GM19438 (cell line): Measurements from ENCODE around the gene PHB1.
"Not testable (repeated sequence)": the region's sequence is repeated elsewhere in the genome, so short reads cannot be mapped to it uniquely, and the experiment has no call there.

Experiments used
- ATAC-seq: cut with Tn5 transposase; IDR thresholded peaks from one replicate; pipeline ENCODE4 v1.9.1; 2021; ENCODE audit warnings: low read depth; ENCODE audit not compliant: unreplicated experiment

Gene PHB1

DNA sequence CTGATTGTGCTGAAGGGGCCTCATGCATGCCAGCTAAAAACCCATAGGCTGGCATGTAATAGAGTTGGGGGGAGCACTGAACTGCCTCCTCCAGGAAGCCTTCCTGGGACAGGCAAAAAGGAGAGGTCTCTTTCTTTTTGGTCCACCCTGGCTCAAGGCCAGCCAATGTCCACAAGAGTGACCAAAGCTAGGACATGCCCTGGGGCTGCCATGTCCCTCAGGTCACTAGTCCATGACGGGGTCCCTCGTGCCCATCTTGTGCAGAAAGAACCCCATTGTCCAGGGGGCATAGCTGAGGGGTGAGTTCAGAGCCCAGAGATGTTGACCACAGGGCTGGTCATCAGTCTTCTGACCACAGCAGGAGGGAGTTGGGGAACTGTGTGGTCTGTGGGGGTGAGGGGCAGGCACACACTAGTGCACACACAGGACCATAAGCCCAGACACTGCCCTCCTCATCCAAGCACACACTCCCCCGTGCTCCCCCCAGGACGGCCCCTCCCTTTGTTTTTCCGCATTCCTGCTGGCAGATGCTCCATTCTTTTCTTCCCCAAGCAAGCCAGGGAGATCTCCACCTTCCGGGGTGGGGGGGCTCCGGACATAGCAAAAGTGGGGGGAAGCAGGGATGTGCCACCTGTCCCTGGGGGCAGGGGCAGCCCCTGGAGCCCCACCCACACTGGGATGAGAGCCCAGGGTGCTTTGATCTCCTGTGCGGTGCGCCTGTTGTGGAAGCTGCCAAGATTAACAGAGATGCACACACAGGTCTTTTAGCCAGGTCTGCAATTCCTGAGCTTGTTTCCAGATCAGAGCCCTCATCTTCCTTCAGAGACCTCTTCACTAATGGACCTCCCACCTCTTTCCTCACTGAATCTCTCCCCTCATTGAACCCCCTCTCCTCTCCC lies 25.2 kb upstream of the PHB1 start:
- ATAC-seq, result no peak

GRCh38 chr17:49439305-49439672 lies 24.6 kb upstream of the PHB1 start:
- no peak for ATAC-seq

GRCh38 chr17:49438436-49439278 lies 24.0 kb upstream of the PHB1 start:
- no peak for ATAC-seq

- no peak for ATAC-seq
Measured at GRCh38 chr17:49437696-49438435, 23.2 kb upstream of the PHB1 start.

DNA sequence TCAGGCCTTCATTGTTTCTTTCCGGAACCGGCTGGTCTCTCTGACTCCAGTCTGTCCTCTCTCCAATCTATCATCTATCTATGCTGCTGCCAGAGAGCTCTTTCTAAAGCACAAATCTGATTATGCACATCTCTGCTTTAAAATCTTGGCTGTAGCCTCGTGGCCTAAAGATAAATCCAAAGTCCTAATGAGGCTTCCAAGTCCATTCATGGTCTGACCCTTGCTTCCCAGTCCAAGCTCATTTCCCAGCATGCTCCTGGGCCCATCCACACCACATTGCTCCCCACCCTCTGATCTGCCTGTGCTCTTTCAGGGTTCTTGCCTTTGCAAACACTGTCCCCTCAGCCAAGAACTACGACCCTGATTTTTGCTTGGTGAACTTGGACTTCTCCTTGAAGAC lies 21.5 kb upstream of the PHB1 start:
- ATAC-seq, result no peak

GRCh38 chr17:49435671-49436029 lies 21.0 kb upstream of the PHB1 start:
- ATAC-seq, result no peak

- ATAC-seq, result no peak
Measured at GRCh38 chr17:49434821-49435670, 20.4 kb upstream of the PHB1 start.

GRCh38 chr17:49433000-49433694 lies 18.5 kb upstream of the PHB1 start:
- ATAC-seq, result no peak

GRCh38 chr17:49431743-49432142 lies 17.1 kb upstream of the PHB1 start:
- no peak for ATAC-seq

DNA sequence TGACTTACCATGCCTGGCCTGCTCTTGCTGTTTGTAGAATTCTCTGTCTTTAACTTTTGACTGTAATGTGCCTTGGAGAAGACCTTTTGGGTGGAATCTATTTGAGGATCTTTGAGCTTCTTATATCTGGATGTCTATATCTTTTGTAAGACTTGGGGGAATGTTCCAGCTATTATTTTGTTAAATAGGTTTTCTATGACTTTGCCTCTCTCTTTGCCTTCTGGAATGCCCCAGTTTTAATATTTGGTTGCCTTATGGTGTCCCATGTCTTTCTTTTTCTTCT lies 10.3 kb upstream of the PHB1 start:
- no peak for ATAC-seq

- ATAC-seq, result not testable (repeated sequence)
Measured at GRCh38 chr17:49424276-49425003, 9.8 kb upstream of the PHB1 start.

GRCh38 chr17:49422714-49423113 lies 8.0 kb upstream of the PHB1 start:
- no peak for ATAC-seq

GRCh38 chr17:49419761-49420160 lies 5.1 kb upstream of the PHB1 start:
- ATAC-seq, result not testable (repeated sequence)

DNA sequence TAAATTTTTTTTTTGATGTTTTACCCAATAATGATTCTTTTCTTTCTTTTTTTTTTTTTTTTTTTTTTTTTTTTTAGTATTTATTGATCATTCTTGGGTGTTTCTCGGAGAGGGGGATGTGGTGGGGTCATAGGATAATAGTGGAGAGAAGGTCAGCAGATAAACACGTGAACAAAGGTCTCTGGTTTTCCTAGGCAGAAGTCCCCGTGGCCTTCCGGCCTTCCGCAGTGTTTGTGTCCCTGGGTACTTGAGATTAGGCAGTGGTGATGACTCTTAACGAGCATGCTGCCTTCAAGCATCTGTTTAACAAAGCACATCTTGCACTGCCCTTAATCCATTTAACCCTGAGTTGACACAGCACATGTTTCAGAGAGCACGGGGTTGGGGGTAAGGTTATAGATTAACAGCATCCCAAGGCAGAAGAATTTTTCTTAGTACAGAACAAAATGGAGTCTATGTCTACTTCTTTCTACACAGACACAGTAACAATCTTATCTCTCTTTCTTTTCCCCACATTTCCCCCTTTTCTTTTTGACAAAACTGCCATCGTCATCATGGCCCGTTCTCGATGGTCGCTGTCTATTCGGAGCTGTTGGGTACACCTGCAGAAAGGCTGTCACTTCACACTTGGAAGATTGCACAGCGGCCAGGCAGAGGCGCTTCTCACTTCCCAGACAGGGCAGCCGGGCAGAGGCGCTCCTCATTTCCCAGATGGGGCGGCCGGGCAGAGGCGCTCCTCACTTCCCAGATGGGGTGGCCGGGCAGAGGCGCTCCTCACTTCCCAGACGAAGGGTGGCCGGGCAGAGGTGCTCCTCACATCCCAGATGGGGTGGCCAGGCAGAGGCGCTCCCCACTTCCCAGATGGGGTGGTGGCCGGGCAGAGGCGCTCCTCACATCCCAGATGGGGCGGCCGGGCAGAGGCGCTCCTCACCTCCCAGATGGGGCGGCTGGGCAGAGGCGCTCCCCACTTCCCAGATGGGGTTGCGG lies 4.4 kb upstream of the PHB1 start:
- not testable (repeated sequence) for ATAC-seq

DNA sequence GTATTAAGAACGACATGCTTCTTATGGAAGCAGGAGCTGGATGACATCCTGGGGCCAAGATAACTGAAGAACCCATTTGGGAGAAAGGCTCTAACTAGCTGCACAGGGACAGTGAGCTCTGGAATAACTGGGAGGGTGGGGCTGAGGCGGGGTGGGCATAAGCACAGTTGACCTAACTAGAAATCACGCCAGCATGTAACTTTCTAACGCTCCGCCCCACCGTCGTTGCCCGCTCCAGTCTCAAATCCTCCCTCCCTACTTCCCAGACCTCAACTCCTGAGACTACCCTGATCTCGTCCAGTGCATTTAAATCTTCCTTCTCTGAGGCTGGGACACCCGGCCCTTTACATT lies 436 bp downstream of the PHB1 start:
- ATAC-seq, result no peak

GRCh38 chr17:49409066-49409465 lies 5.6 kb downstream of the PHB1 start:
- ATAC-seq, result no peak

- ATAC-seq, result no peak
Measured at GRCh38 chr17:49407981-49408501, 6.6 kb downstream of the PHB1 start.

DNA sequence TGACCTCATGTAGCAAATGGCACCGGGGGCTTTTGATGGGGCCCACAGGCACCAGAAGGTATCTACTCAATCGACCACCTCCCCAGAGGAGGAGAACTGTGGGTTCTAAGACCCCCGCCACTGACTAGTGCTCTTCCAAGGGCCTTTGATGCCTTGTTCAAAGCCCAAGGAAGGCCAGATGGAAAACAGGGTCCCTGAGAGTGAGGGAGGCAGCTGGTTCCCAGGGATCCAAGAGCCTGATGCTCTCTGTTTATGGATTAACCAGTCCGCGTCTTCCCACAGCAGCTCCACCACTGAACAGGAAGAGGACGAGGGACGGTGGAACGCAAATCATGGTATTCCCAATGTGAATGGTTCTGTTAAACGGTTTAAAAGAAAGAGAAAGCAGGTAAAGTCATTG lies 7.6 kb downstream of the PHB1 start:
- no peak for ATAC-seq
